GM20000 (cell line): ENCODE measurements around the gene GOLGA5.
"Not testable (repeated sequence)": the region's sequence is repeated elsewhere in the genome, so short reads cannot be mapped to it uniquely, and the experiment has no call there.

ENCODE experiments used
- DNase-seq: peaks from one replicate; pipeline ENCODE4 v3.0.0; 2012; ENCODE audit warnings: low spot score
- CTCF ChIP-seq: IDR thresholded peaks from 2 replicates; pipeline ENCODE4 v1.5.1; 2012; ENCODE audit warnings: mild to moderate bottlenecking, control low read depth; ENCODE audit errors: extremely low read depth, missing control alignments

GOLGA5 gene

GRCh38 chr14:92793709-92794546 lies at the start of gene GOLGA5:
Gene GOLGA5 (plus strand): TSS chr14:92794305. CDS start chr14:92797438, 3,133 bp downstream.
- DNase-seq = peak; percentile 94
- no peak for TF ChIP-seq CTCF

- no peak for TF ChIP-seq CTCF
- DNase-seq = no peak
These were observed 46.3 kb upstream of the GOLGA5 start for GRCh38 chr14:92747701-92748258.

- no peak for TF ChIP-seq CTCF
- peak; percentile 89 for DNase-seq
These were observed 45.7 kb upstream of the GOLGA5 start, which contains the start of gene LGMN for GRCh38 chr14:92748259-92749016. Gene LGMN (minus strand): TSS chr14:92748627. CDS start chr14:92732786, 15,841 bp downstream.

GRCh38 chr14:92750222-92750728 lies 43.8 kb upstream of the GOLGA5 start:
- not testable (repeated sequence) for DNase-seq

GRCh38 chr14:92750994-92751400 lies 43.1 kb upstream of the GOLGA5 start:
- DNase-seq = no peak
- TF ChIP-seq CTCF = no peak

- TF ChIP-seq CTCF = no peak
- peak; percentile 56 for DNase-seq
These were observed 42.3 kb upstream of the GOLGA5 start for GRCh38 chr14:92751819-92752218.

- TF ChIP-seq CTCF = no peak
- DNase-seq = no peak
These were observed 40.9 kb upstream of the GOLGA5 start for GRCh38 chr14:92753250-92753649.
